Breast epithelium (tissue), 3 donors: ENCODE measurements around the gene PTPRU.

Source experiments
- POLR2A ChIP-seq: fragments of 450-650 bp; IDR thresholded peaks from one replicate; pipeline ENCODE4 v1.6.1; 2016; ENCODE audit warnings: antibody characterized with exemption, mild to moderate bottlenecking, moderate library complexity
- POLR2AphosphoS5 ChIP-seq, 3 donors: sonication (generic); formaldehyde crosslinking; IDR thresholded peaks; one replicate each; pipeline ENCODE4 v1.6.1; 2017; ENCODE audit warnings: antibody characterized with exemption in 3 of 3
- TF ChIP-seq, protein P1 (sequence below), 3 donors: fragments of 450-650 bp; IDR thresholded peaks; one replicate each; pipeline ENCODE4 v1.5.1; 2016 to 2017; ENCODE audit warnings: antibody characterized with exemption in 3 of 3, mild to moderate bottlenecking in 3 of 3, moderate library complexity in 3 of 3

GRCh38 chr1:29360768-29361167 lies 124.4 kb downstream of the PTPRU start:
- TF ChIP-seq, protein P1, sequence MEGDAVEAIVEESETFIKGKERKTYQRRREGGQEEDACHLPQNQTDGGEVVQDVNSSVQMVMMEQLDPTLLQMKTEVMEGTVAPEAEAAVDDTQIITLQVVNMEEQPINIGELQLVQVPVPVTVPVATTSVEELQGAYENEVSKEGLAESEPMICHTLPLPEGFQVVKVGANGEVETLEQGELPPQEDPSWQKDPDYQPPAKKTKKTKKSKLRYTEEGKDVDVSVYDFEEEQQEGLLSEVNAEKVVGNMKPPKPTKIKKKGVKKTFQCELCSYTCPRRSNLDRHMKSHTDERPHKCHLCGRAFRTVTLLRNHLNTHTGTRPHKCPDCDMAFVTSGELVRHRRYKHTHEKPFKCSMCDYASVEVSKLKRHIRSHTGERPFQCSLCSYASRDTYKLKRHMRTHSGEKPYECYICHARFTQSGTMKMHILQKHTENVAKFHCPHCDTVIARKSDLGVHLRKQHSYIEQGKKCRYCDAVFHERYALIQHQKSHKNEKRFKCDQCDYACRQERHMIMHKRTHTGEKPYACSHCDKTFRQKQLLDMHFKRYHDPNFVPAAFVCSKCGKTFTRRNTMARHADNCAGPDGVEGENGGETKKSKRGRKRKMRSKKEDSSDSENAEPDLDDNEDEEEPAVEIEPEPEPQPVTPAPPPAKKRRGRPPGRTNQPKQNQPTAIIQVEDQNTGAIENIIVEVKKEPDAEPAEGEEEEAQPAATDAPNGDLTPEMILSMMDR (IDR thresholded peaks at IDR 0.05): no peak
- no peak for TF ChIP-seq POLR2A
- TF ChIP-seq POLR2AphosphoS5 (IDR thresholded peaks at IDR 0.05): no peak
